C4-2B (cell line): ENCODE results near the gene GUCA1A.

ENCODE experiments used
- CTCF ChIP-seq: fragments of 450-650 bp; conservative IDR thresholded peaks from 2 replicates; pipeline ENCODE4 v1.5.1; 2017; ENCODE audit warnings: mild to moderate bottlenecking
- ZFX ChIP-seq: fragments of 450-650 bp; IDR thresholded peaks from 2 replicates; pipeline ENCODE4 v1.6.1; 2017

DNA sequence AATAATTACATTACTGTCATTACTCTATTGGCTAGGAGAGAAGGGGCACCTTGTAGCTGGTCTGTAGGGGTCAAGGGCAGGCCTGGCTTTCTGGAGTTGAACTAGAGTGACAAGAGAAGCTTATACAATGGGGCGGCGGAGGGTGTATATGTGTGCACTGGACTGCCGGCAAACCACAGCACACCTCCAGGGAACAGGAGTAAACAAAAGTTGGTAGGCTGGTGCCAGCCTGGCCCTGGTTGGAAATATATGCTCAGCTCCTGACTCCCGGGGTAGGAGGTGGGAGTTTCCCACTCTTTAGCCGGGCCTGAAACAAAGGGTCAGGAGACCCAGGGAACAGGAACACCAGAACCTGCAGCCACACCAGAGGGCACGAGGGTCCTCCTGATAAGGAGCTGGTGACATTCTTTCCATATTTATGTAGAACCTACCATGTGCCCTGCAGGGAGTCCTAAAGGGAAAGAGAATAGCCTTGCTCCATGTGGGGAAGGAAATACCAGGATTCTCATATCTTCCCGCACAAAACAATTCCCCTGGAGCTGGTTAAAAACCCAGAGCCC is 35.9 kb upstream of the GUCA1A start:
- TF ChIP-seq CTCF: no peak
- TF ChIP-seq ZFX: no peak
